GM19025 (cell line): ENCODE data around the gene TNRC6B.

Source experiments
- ATAC-seq: cut with Tn5 transposase; IDR thresholded peaks from one replicate; pipeline ENCODE4 v1.9.1; 2021; ENCODE audit warnings: mild to moderate bottlenecking, low read depth, moderate library complexity; ENCODE audit not compliant: unreplicated experiment

The TNRC6B gene

DNA sequence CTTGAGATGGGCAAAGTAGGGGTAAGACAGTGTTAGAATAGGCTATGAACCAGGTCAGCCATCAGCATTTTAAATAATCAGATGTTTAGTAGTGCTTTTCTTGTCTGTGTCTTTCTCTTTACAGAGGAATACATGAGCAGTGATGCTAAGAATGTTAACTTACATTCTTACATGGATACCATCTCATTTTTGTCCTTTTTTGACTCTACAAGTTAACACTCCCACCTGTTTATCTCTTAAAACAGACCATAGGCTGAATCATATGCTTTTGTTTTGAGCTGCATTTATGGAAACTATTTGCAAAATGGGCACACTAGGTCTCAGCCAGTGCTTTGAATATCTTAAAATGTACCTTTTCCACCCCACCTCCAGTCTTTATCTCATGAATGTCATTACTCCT, 143.0 kb downstream of the TNRC6B start:
- no peak for ATAC-seq

GRCh38 chr22:40322021-40322420, 144.3 kb downstream of the TNRC6B start:
- ATAC-seq, result no peak

GRCh38 chr22:40322818-40323447, 145.2 kb downstream of the TNRC6B start:
- no peak for ATAC-seq

GRCh38 chr22:40323681-40324171, 146.0 kb downstream of the TNRC6B start:
- ATAC-seq, result no peak

- ATAC-seq, result no peak
Measured at GRCh38 chr22:40324468-40325305, 147.0 kb downstream of the TNRC6B start.

GRCh38 chr22:40325315-40325714, 147.6 kb downstream of the TNRC6B start:
- ATAC-seq, result no peak

GRCh38 chr22:40326905-40327735, 149.4 kb downstream of the TNRC6B start:
- ATAC-seq, result no peak

GRCh38 chr22:40328546-40329456, 151.1 kb downstream of the TNRC6B start:
- ATAC-seq, result no peak

- ATAC-seq, result no peak
Measured at GRCh38 chr22:40329466-40329865, 151.7 kb downstream of the TNRC6B start.

- no peak for ATAC-seq
Measured at GRCh38 chr22:40330086-40330485, 152.4 kb downstream of the TNRC6B start.

- ATAC-seq, result no peak
Measured at GRCh38 chr22:40330615-40331014, 152.9 kb downstream of the TNRC6B start.

GRCh38 chr22:40331706-40332105, 154.0 kb downstream of the TNRC6B start:
- ATAC-seq, result no peak

GRCh38 chr22:40332319-40332781, 154.6 kb downstream of the TNRC6B start:
- ATAC-seq, result no peak

DNA sequence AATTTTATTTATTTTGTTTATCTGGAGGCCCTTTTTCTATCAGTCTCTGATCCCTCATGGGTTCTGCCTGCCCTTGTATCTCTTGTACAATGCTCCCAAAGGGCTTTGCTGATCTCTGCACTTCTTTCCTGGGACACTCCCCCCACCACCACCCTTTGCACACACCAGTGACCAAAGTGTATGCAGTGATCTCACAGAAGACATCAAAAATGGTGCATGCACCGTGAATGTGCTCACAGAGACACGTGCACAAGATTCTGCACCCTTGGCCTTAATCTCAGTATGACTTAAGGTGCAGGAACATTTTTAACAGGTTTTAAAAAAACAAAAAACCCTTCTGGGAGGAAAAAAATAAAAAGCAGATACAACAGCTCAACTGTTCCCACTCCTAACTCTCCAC, 156.3 kb downstream of the TNRC6B start:
- ATAC-seq, result no peak

DNA sequence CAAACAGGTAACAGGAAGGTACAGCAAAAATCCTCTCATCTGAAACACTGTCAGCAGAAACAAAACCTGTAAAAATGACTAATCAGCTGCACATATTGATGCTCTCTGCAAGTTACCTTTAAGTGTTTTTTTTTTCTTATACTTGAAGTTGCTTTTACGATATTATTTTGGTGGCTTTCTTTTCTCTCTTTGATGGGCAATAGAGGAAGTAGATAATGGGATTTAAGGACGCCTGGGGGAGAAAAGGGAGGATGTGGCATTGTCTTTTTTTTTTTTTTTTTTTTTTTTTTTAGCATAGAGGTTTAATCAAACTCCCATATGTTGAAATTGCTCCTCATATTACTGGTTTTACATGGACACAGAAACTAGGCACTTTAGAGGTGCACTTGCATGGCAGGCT, 157.2 kb downstream of the TNRC6B start:
- ATAC-seq, result no peak

- no peak for ATAC-seq
Measured at GRCh38 chr22:40335358-40335757, 157.6 kb downstream of the TNRC6B start.

GRCh38 chr22:40340044-40340443, 162.3 kb downstream of the TNRC6B start:
- ATAC-seq, result no peak

GRCh38 chr22:40341604-40342003, 163.9 kb downstream of the TNRC6B start:
- ATAC-seq, result no peak

- no peak for ATAC-seq
Measured at GRCh38 chr22:40342521-40342920, 164.8 kb downstream of the TNRC6B start.

DNA sequence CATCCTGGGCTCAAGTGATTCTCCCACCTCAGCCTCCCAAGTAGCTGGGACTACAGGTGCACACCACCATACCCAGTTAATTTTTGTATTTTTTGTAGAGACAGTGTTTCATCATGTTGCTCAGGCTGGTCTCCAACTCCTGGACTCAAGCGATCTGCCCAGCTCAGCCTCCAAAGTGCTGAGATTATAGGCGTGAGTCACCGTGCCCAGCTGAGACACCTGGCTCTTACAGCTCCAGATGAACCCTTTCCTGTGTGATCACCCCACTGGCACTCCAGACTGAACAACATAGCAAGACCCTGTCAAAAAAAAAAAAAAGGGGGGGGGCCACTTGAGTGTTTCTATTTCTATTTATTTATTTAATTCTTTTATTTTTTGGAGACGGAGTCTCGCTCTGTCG, 167.5 kb downstream of the TNRC6B start:
- ATAC-seq, result no peak
